ENCODE data around the gene SUZ12.
A peak's percentile ranks its signal among the peaks of the same experiment; 100 is the strongest.
"Not testable (repeated sequence)": the region's sequence is repeated elsewhere in the genome, so short reads cannot be mapped to it uniquely, and the experiment has no call there.

SUZ12 gene

GRCh38 chr17:31926100-31926729, 10.6 kb upstream of the SUZ12 start:
- TF ChIP-seq CTCF (IDR thresholded peaks at IDR 0.05; ENCODE audit: control insufficient read depth, extremely low read depth, insufficient read depth): no peak
- no peak for DNase-seq (ENCODE audit: low read depth)
- no peak overlapping the region for H3K4me3 ChIP-seq (ENCODE audit: low read depth, low read length)

GRCh38 chr17:31931756-31932155, 5.1 kb upstream of the SUZ12 start:
- DNase-seq (ENCODE audit: low read depth): no peak
- no peak for TF ChIP-seq CTCF (IDR thresholded peaks at IDR 0.05; ENCODE audit: control insufficient read depth, extremely low read depth, insufficient read depth)

GRCh38 chr17:31935512-31935911, 1.3 kb upstream of the SUZ12 start:
- no peak for DNase-seq (ENCODE audit: low read depth)
- TF ChIP-seq CTCF (IDR thresholded peaks at IDR 0.05; ENCODE audit: control insufficient read depth, extremely low read depth, insufficient read depth): no peak
- H3K4me3 ChIP-seq (ENCODE audit: low read depth, low read length): no peak overlapping the region

More at GRCh38 chr17:31931756-31932155, 5.1 kb upstream of the SUZ12 start:
- no peak overlapping the region for H3K4me3 ChIP-seq (ENCODE audit: low read depth, low read length)

- peak overlapping the region; percentile 56 for H3K4me3 ChIP-seq (ENCODE audit: low read depth, low read length)
- not testable (repeated sequence) for DNase-seq (ENCODE audit: low read depth)
Measured at GRCh38 chr17:31937926-31938641, 1.3 kb downstream of the SUZ12 start.

GRCh38 chr17:31941916-31942315, 5.1 kb downstream of the SUZ12 start:
- H3K4me3 ChIP-seq (ENCODE audit: low read depth, low read length); DNase-seq (ENCODE audit: low read depth): not testable (repeated sequence)

GRCh38 chr17:31942396-31942795, 5.6 kb downstream of the SUZ12 start:
- not testable (repeated sequence) for H3K4me3 ChIP-seq (ENCODE audit: low read depth, low read length); DNase-seq (ENCODE audit: low read depth)

GRCh38 chr17:31951953-31952352, 15.1 kb downstream of the SUZ12 start:
- H3K4me3 ChIP-seq (ENCODE audit: low read depth, low read length); DNase-seq (ENCODE audit: low read depth): not testable (repeated sequence)

- not testable (repeated sequence) for H3K4me3 ChIP-seq (ENCODE audit: low read depth, low read length); DNase-seq (ENCODE audit: low read depth)
Measured at GRCh38 chr17:31964131-31964530, 27.3 kb downstream of the SUZ12 start.

- no peak overlapping the region for H3K4me3 ChIP-seq (ENCODE audit: low read depth, low read length)
- no peak for DNase-seq (ENCODE audit: low read depth)
- no peak for TF ChIP-seq CTCF (IDR thresholded peaks at IDR 0.05; ENCODE audit: control insufficient read depth, extremely low read depth, insufficient read depth)
Measured at GRCh38 chr17:31967648-31968047, 30.8 kb downstream of the SUZ12 start.

GRCh38 chr17:31970416-31970815, 33.6 kb downstream of the SUZ12 start:
- DNase-seq (ENCODE audit: low read depth): not testable (repeated sequence)

GRCh38 chr17:31974269-31975071, 37.7 kb downstream of the SUZ12 start:
- H3K4me3 ChIP-seq (ENCODE audit: low read depth, low read length): not testable (repeated sequence)
- DNase-seq (ENCODE audit: low read depth): peak; percentile 40

More at GRCh38 chr17:31970416-31970815, 33.6 kb downstream of the SUZ12 start:
- not testable (repeated sequence) for H3K4me3 ChIP-seq (ENCODE audit: low read depth, low read length)

- DNase-seq (ENCODE audit: low read depth): peak; percentile 80
Measured at GRCh38 chr17:31975391-31975790, 38.6 kb downstream of the SUZ12 start.

GRCh38 chr17:31991821-31992220, 55.0 kb downstream of the SUZ12 start:
- not testable (repeated sequence) for DNase-seq (ENCODE audit: low read depth); H3K4me3 ChIP-seq (ENCODE audit: low read depth, low read length)

More at GRCh38 chr17:31975391-31975790, 38.6 kb downstream of the SUZ12 start:
- not testable (repeated sequence) for H3K4me3 ChIP-seq (ENCODE audit: low read depth, low read length)

Data from LNCaP clone FGC (cell line).